Caco-2 (cell line): ENCODE results near the gene GNG7. TPM values are rescaled to one million over a fixed set of nuclear protein-coding genes. Genes with fewer than 3 reads are reported as not detected.

Experiments used
- BruUV-seq: library from RNA; stranded (reverse); fragments of 400-500 nt; replicated peaks from 2 replicates; lab custom pipeline; 2021; lab: Mats Ljungman, UMichigan
- CTCF ChIA-PET: fragments of 300-600 bp; sonication (Branson Sonifier 250); formaldehyde crosslinking; loops from one replicate; lab custom pipeline; 2022; ENCODE audit warnings: antibody characterized with exemption; lab: Charles Lee
- POLR2A ChIA-PET: fragments of 300-600 bp; sonication (Branson Sonifier 250); formaldehyde crosslinking; loops from one replicate; lab custom pipeline; 2022; ENCODE audit warnings: antibody characterized with exemption; lab: Charles Lee
- DNase-seq, 2 experiments: peaks; one replicate each; pipeline versions ENCODE4 v3.0.0 to v3.0.0-alpha.2; 2020 to 2022
- H3K27me3 ChIP-seq: replicated peaks from 2 replicates; pipeline ENCODE4 v1.6.0; 2011; ENCODE audit warnings: low read length; ENCODE audit not compliant: control insufficient read depth, insufficient read depth
- H3K36me3 ChIP-seq: 2 replicates; pipeline ENCODE4 v1.5.1; 2011; ENCODE audit warnings: low read length; ENCODE audit not compliant: control insufficient read depth, insufficient read depth
- H3K4me1 ChIP-seq: fragments of 250-450 bp; sonication (Bioruptor Pico); 2 replicates; pipeline ENCODE4 v1.5.1; 2020; ENCODE audit warnings: mild to moderate bottlenecking
- H3K4me3 ChIP-seq: 2 replicates; pipeline ENCODE4 v1.5.1; 2011; ENCODE audit warnings: low read depth, mild to moderate bottlenecking, control low read depth, low read length
- H3K9me3 ChIP-seq: fragments of 250-450 bp; sonication (Bioruptor Pico); 2 replicates; pipeline ENCODE4 v1.5.1; 2020; ENCODE audit warnings: mild to moderate bottlenecking, moderate library complexity
- H3K27ac Mint-ChIP-seq: one replicate; pipeline ENCODE4 v1.8.0; 2022; ENCODE audit warnings: mixed read lengths; ENCODE audit not compliant: unreplicated experiment
- H3K27me3 Mint-ChIP-seq: one replicate; pipeline ENCODE4 v1.8.0; 2022; ENCODE audit warnings: mixed read lengths; ENCODE audit not compliant: insufficient read depth, unreplicated experiment
- H3K36me3 Mint-ChIP-seq: one replicate; pipeline ENCODE4 v1.8.0; 2022; ENCODE audit warnings: mild to moderate bottlenecking, mixed read lengths; ENCODE audit not compliant: insufficient read depth, unreplicated experiment
- H3K4me1 Mint-ChIP-seq: one replicate; pipeline ENCODE4 v1.8.0; 2022; ENCODE audit warnings: low read depth, mixed read lengths; ENCODE audit not compliant: unreplicated experiment
- H3K4me3 Mint-ChIP-seq: one replicate; pipeline ENCODE4 v1.8.0; 2022; ENCODE audit warnings: mild to moderate bottlenecking, moderate library complexity, mixed read lengths; ENCODE audit not compliant: unreplicated experiment
- H3K9me3 Mint-ChIP-seq: one replicate; pipeline ENCODE4 v1.8.0; 2022; ENCODE audit warnings: mixed read lengths; ENCODE audit not compliant: unreplicated experiment
- CTCF ChIP-seq, 2 experiments: fragments of 200-600 bp in 1 of 2; IDR thresholded peaks; 1 replicate in 1 of 2; 2 replicates in 1 of 2; pipeline versions ENCODE4 v1.5.1 to v1.8.0; 2011 to 2022; ENCODE audit warnings: antibody characterized with exemption in 1 of 2, control low read depth in 1 of 2, inconsistent platforms in 1 of 2, low read depth in 1 of 2, low read length in 1 of 2, mild to moderate bottlenecking in 1 of 2, moderate library complexity in 1 of 2; ENCODE audit not compliant: insufficient read depth in 1 of 2, severe bottlenecking in 1 of 2, unreplicated experiment in 1 of 2
- intact Hi-C: fragments of 100-400 bp; cut with micrococcal nuclease; formaldehyde crosslinking; loops from one replicate; pipeline ENCODE4 v1.10.0; 2022; ENCODE audit not compliant: unreplicated experiment
- total RNA-seq: library from RNA; stranded (reverse); gene quantifications from 2 replicates; pipeline ENCODE4 v1.2.3, GENCODE V29; 2022

Gene GNG7
- total RNA-seq, 1 experiment from 2014 or later = 0.43 TPM

GRCh38 chr19:2729943-2730818 is 27.7 kb upstream of the GNG7 start:
- intact Hi-C loops = no loop called here
- Histone ChIP-seq H3K4me1 (no peaks in the 10 kb centered on the region), H3K36me3 (no peaks in the 10 kb centered on the region), H3K27me3 (no peaks in the 10 kb centered on the region), H3K4me3 (no peak overlapping the region), H3K9me3 (no peaks in the 10 kb centered on the region)
- Mint-ChIP-seq H3K9me3 (no peaks in the 10 kb centered on the region), H3K27ac (no peak overlapping the region), H3K4me1 (no peaks in the 10 kb centered on the region), H3K4me3 (no peak overlapping the region), H3K36me3 (no peaks in the 10 kb centered on the region), H3K27me3 (peaks cover 2% of the 10 kb centered on the region)
- BruUV-seq = no TSS peak
- TF ChIP-seq CTCF (IDR thresholded peaks at IDR 0.05; ENCODE audit: insufficient read depth in 1 of 2, low read depth in 1 of 2, low read length in 1 of 2, severe bottlenecking in 1 of 2, unreplicated experiment in 1 of 2) = no peak
- CTCF ChIA-PET = interaction anchor here (0.7 kb wide), 1 partner anchor 253 kb away, joined by 3 read pairs; no protein-coding TSS in a partner anchor
- DNase-seq = no peak
- POLR2A ChIA-PET = no interaction called here

- no peaks in the 10 kb centered on the region for H3K9me3 Mint-ChIP-seq
- BruUV-seq = no TSS peak
- ChIA-PET CTCF (no interaction called here), POLR2A (no interaction called here)
- H3K36me3 Mint-ChIP-seq = no peaks in the 10 kb centered on the region
- H3K27me3 ChIP-seq = no peaks in the 10 kb centered on the region
- H3K27ac Mint-ChIP-seq = no peak overlapping the region
- DNase-seq = no peak
- H3K36me3 ChIP-seq = no peaks in the 10 kb centered on the region
- H3K4me1 ChIP-seq = no peaks in the 10 kb centered on the region
- H3K4me1 Mint-ChIP-seq = no peaks in the 10 kb centered on the region
- H3K4me3 ChIP-seq = no peak overlapping the region
- TF ChIP-seq CTCF (IDR thresholded peaks at IDR 0.05; ENCODE audit: insufficient read depth in 1 of 2, low read depth in 1 of 2, low read length in 1 of 2, severe bottlenecking in 1 of 2, unreplicated experiment in 1 of 2) = no peak
- H3K4me3 Mint-ChIP-seq = no peak overlapping the region
- peaks cover 6% of the 10 kb centered on the region for H3K27me3 Mint-ChIP-seq
- intact Hi-C loops = no loop called here
- H3K9me3 ChIP-seq = no peaks in the 10 kb centered on the region
Observed at GRCh38 chr19:2728783-2729387, 26.4 kb upstream of the GNG7 start.

GRCh38 chr19:2727640-2727944 is 25.1 kb upstream of the GNG7 start:
- peaks cover 6% of the 10 kb centered on the region for H3K27me3 Mint-ChIP-seq
- no peaks in the 10 kb centered on the region for H3K4me1 Mint-ChIP-seq
- H3K4me3 Mint-ChIP-seq = no peak overlapping the region
- intact Hi-C loops = no loop called here
- no peaks in the 10 kb centered on the region for H3K9me3 ChIP-seq
- no TSS peak for BruUV-seq
- DNase-seq = no peak
- H3K36me3 ChIP-seq = no peaks in the 10 kb centered on the region
- H3K4me3 ChIP-seq = no peak overlapping the region
- H3K27me3 ChIP-seq = no peaks in the 10 kb centered on the region
- no peak overlapping the region for H3K27ac Mint-ChIP-seq
- no peaks in the 10 kb centered on the region for H3K36me3 Mint-ChIP-seq
- CTCF ChIA-PET = interaction anchor here (1.6 kb wide), 1 partner anchor 79 kb away, joined by 4 read pairs; no protein-coding TSS in a partner anchor
- H3K9me3 Mint-ChIP-seq = no peaks in the 10 kb centered on the region
- POLR2A ChIA-PET = no interaction called here
- no peak for TF ChIP-seq CTCF (IDR thresholded peaks at IDR 0.05; ENCODE audit: insufficient read depth in 1 of 2, low read depth in 1 of 2, low read length in 1 of 2, severe bottlenecking in 1 of 2, unreplicated experiment in 1 of 2)
- H3K4me1 ChIP-seq = no peaks in the 10 kb centered on the region
